IMR-90 (cell line): ENCODE data around the gene GOT2. TPM values are rescaled to one million over a fixed set of nuclear protein-coding genes. Genes with fewer than 3 reads are reported as not detected.

ENCODE experiments used
- ATAC-seq: fragments of 200-7000 bp; cut with Tn5 transposase; 2 replicates; pipeline ENCODE4 v1.9.1; 2020; ENCODE audit warnings: low read depth, mild to moderate bottlenecking, moderate library complexity
- BruUV-seq: library from RNA; stranded (reverse); fragments of 400-500 nt; replicated peaks from 2 replicates; lab custom pipeline; 2021; lab: Mats Ljungman, UMichigan
- CTCF ChIA-PET: fragments of 300-600 bp; formaldehyde crosslinking; extraction: SDS; loops from one replicate; lab custom pipeline; 2021; ENCODE audit warnings: antibody characterized with exemption; lab: Yijun Ruan, JAX
- POLR2A ChIA-PET: fragments of 300-600 bp; sonication (Branson Sonifier 250); formaldehyde crosslinking; loops from one replicate; lab custom pipeline; 2022; ENCODE audit warnings: antibody characterized with exemption; ENCODE audit not compliant: unreplicated experiment; lab: Charles Lee
- DNase-seq: peaks from one replicate; pipeline ENCODE4 v3.0.0; 2013
- H2AFZ ChIP-seq: replicated peaks from 2 replicates; pipeline ENCODE3; 2013; ENCODE audit warnings: low read length, mild to moderate bottlenecking; ENCODE audit not compliant: poor library complexity
- H2AK5ac ChIP-seq: 2 replicates; pipeline ENCODE4 v1.6.1; 2013; ENCODE audit warnings: low read depth, low read length, inconsistent platforms
- H2AK9ac ChIP-seq: replicated peaks from 2 replicates; pipeline ENCODE3; 2013; ENCODE audit warnings: mild to moderate bottlenecking, low read depth, low read length, moderate library complexity; ENCODE audit not compliant: poor library complexity
- H2BK120ac ChIP-seq: 2 replicates; pipeline ENCODE4 v1.6.1; 2013; ENCODE audit warnings: low read depth, low read length, inconsistent platforms
- H2BK15ac ChIP-seq: 3 replicates; pipeline ENCODE4 v1.6.1; 2013; ENCODE audit warnings: low read depth, low read length, inconsistent platforms
- H2BK20ac ChIP-seq: 2 replicates; pipeline ENCODE4 v1.6.1; 2013; ENCODE audit warnings: low read depth, mild to moderate bottlenecking, inconsistent platforms, low read length, moderate library complexity
- H2BK5ac ChIP-seq: 2 replicates; pipeline ENCODE4 v1.6.1; 2013; ENCODE audit warnings: mild to moderate bottlenecking, low read depth, low read length, inconsistent platforms; ENCODE audit not compliant: poor library complexity, severe bottlenecking
- H3K14ac ChIP-seq: replicated peaks from 2 replicates; pipeline ENCODE4 v1.6.1; 2013; ENCODE audit warnings: low read depth, low read length, inconsistent platforms
- H3K18ac ChIP-seq: 2 replicates; pipeline ENCODE4 v1.6.1; 2013; ENCODE audit warnings: low read depth, low read length, control low read depth
- H3K23ac ChIP-seq: 2 replicates; pipeline ENCODE4 v1.6.1; 2013; ENCODE audit warnings: low read depth, low read length, inconsistent platforms
- H3K27ac ChIP-seq: 2 replicates; pipeline ENCODE4 v1.5.1; 2013; ENCODE audit warnings: mild to moderate bottlenecking, control low read depth, low read length; ENCODE audit not compliant: insufficient read depth
- H3K27me3 ChIP-seq: 2 replicates; pipeline ENCODE4 v1.6.1; 2013; ENCODE audit warnings: low read length; ENCODE audit not compliant: control insufficient read depth, insufficient read depth
- H3K36me3 ChIP-seq: 2 replicates; pipeline ENCODE4 v1.6.1; 2013; ENCODE audit warnings: low read length, mixed read lengths; ENCODE audit not compliant: control insufficient read depth, insufficient read depth
- H3K4ac ChIP-seq: 2 replicates; pipeline ENCODE4 v1.6.1; 2013; ENCODE audit warnings: low read depth, low read length, inconsistent platforms
- H3K4me1 ChIP-seq: 2 replicates; pipeline ENCODE4 v1.6.1; 2013; ENCODE audit warnings: low read length, mixed read lengths; ENCODE audit not compliant: control insufficient read depth, insufficient read depth
- H3K4me2 ChIP-seq: 2 replicates; pipeline ENCODE4 v1.6.1; 2013; ENCODE audit warnings: low read depth, mild to moderate bottlenecking, control low read depth, low read length, moderate library complexity
- H3K4me3 ChIP-seq: 2 replicates; pipeline ENCODE4 v1.5.1; 2013; ENCODE audit warnings: low read depth, mild to moderate bottlenecking, control low read depth, low read length, moderate library complexity; ENCODE audit not compliant: insufficient read depth
- H3K56ac ChIP-seq: 2 replicates; pipeline ENCODE4 v1.6.1; 2013; ENCODE audit warnings: low read length, inconsistent platforms; ENCODE audit not compliant: insufficient read depth; ENCODE audit errors: extremely low read depth
- H3K79me1 ChIP-seq, 2 experiments: 2 replicates each; pipeline ENCODE4 v1.6.1; 2013; ENCODE audit warnings: low read length in 2 of 2, inconsistent platforms in 1 of 2, low read depth in 1 of 2
- H3K9ac ChIP-seq: 2 replicates; pipeline ENCODE4 v1.6.1; 2013; ENCODE audit warnings: low read depth, low read length, control low read depth
- H3K9me1 ChIP-seq: 2 replicates; pipeline ENCODE4 v1.6.1; 2013; ENCODE audit warnings: low read length, inconsistent platforms; ENCODE audit not compliant: insufficient read depth
- H3K9me3 ChIP-seq: 2 replicates; pipeline ENCODE4 v1.6.1; 2013; ENCODE audit warnings: low read length; ENCODE audit not compliant: control insufficient read depth, insufficient read depth
- H4K20me1 ChIP-seq: 2 replicates; pipeline ENCODE4 v1.6.1; 2013; ENCODE audit warnings: low read length, inconsistent platforms; ENCODE audit not compliant: insufficient read depth
- H4K5ac ChIP-seq: 2 replicates; pipeline ENCODE4 v1.6.1; 2013; ENCODE audit warnings: mild to moderate bottlenecking, low read depth, low read length, control low read depth
- H4K8ac ChIP-seq, 2 experiments: 2 replicates each; pipeline ENCODE4 v1.6.1; 2013; ENCODE audit warnings: low read depth in 2 of 2, low read length in 2 of 2, control low read depth in 1 of 2, inconsistent platforms in 1 of 2
- H4K91ac ChIP-seq: 2 replicates; pipeline ENCODE4 v1.6.1; 2013; ENCODE audit warnings: low read depth, low read length, inconsistent platforms; ENCODE audit not compliant: insufficient read depth
- CEBPB ChIP-seq: IDR thresholded peaks from 2 replicates; pipeline ENCODE4 v1.6.1; 2012; ENCODE audit warnings: low read depth, low read length, improper control_type of control experiment
- FOS ChIP-seq: fragments of 150-350 bp; IDR thresholded peaks from 2 replicates; pipeline ENCODE4 v1.6.1; 2016; ENCODE audit warnings: low read depth, low read length
- RAD21 ChIP-seq: IDR thresholded peaks from 2 replicates; pipeline ENCODE4 v1.6.1; 2012; ENCODE audit warnings: low read length, improper control_type of control experiment
- RFX5 ChIP-seq: IDR thresholded peaks from 2 replicates; pipeline ENCODE4 v1.8.0; 2012; ENCODE audit warnings: low read depth, mild to moderate bottlenecking, low read length, moderate library complexity
- SMC3 ChIP-seq: fragments of 150-350 bp; IDR thresholded peaks from 2 replicates; pipeline ENCODE4 v1.6.1; 2016; ENCODE audit warnings: low read depth, mild to moderate bottlenecking, antibody characterized with exemption, low read length, moderate library complexity
- USF2 ChIP-seq: fragments of 150-350 bp; IDR thresholded peaks from 2 replicates; pipeline ENCODE4 v1.6.1; 2017; ENCODE audit warnings: mild to moderate bottlenecking, antibody characterized with exemption, low read length, low read depth
- WGBS, 2 experiments: methylation state at CpG; one replicate each; pipeline versions ENCODE4 v1.1.5 to v1.1.7; 2013; ENCODE audit warnings: missing lambda C conversion rate in 2 of 2; ENCODE audit not compliant: insufficient read length in 1 of 2; ENCODE audit errors: extremely low coverage in 2 of 2; 5-methylcytosine and 5-hydroxymethylcytosine counted together
- dilution Hi-C: fragments of 300-500 bp; cut with HindIII; formaldehyde crosslinking; loops from one replicate; pipeline ENCODE4 v1.14.3; 2018; ENCODE audit warnings: low sequenced_read_pairs; ENCODE audit not compliant: unreplicated experiment
- in situ Hi-C: fragments of 300-500 bp; cut with MboI; formaldehyde crosslinking; loops from 3 replicates; pipeline ENCODE4 v1.14.3; 2019; ENCODE audit warnings: low sequenced_read_pairs, inconsistent platforms, mixed read lengths
- intact Hi-C: fragments of 100-400 bp; cut with micrococcal nuclease; formaldehyde crosslinking; loops from 2 replicates; pipeline ENCODE4 v1.10.0; 2022
- polyA plus RNA-seq, 3 experiments: library from polyadenylated mRNA; depleted of rRNA; stranded (reverse); fragments of >200 nt; gene quantifications; 2 replicates each; pipeline ENCODE4 v1.2.3, GENCODE V29; 2012; ENCODE audit warnings: low replicate concordance in 1 of 3
- total RNA-seq: library from RNA; depleted of rRNA; stranded (reverse); fragments of >200 nt; gene quantifications from 2 replicates; pipeline ENCODE4 v1.2.3, GENCODE V29; 2012

The GOT2 gene
- total and polyA plus RNA-seq, 2 of the 4 experiments (the other 2 are of a cell fraction) = 50.2 to 60.2 TPM

GRCh38 chr16:58730724-58731370, 3.3 kb downstream of the GOT2 start:
- in situ Hi-C loops = no loop called here
- H3K9me3 ChIP-seq = no peaks in the 10 kb centered on the region
- H2BK5ac ChIP-seq = no peak overlapping the region
- H3K27ac ChIP-seq = no peak overlapping the region
- no peaks in the 10 kb centered on the region for H3K27me3 ChIP-seq
- peaks cover 18% of the 10 kb centered on the region; the same call in 1 of the 2 replicates for H4K20me1 ChIP-seq
- H2BK20ac ChIP-seq = no peak overlapping the region
- DNase-seq = no peak
- intact Hi-C loops = no loop called here
- ChIA-PET CTCF (interaction anchor here (0.7 kb wide), 1 partner anchor 14 kb away, joined by 3 read pairs; no protein-coding TSS in a partner anchor), POLR2A (no interaction called here)
- no peak for ATAC-seq
- H3K9ac ChIP-seq = no peak overlapping the region
- dilution Hi-C loops = no loop called here
- H3K79me1 ChIP-seq = peaks cover 17 to 50% of the 10 kb centered on the region in 2 experiments; a peak in 3 of 4 replicates
- no peak overlapping the region for H3K4ac ChIP-seq
- 100% methylated on average over 4 of the region's 11 CpGs; no CpG with 5 or more reads in 1 of the 2 experiments for WGBS, 2 experiments
- no peak overlapping the region for H2BK120ac ChIP-seq
- H3K36me3 ChIP-seq = peaks cover 2% of the 10 kb centered on the region; the same call in 1 of the 2 replicates
- no peak overlapping the region for H3K4me3 ChIP-seq
- no peak overlapping the region for H2AFZ ChIP-seq
- peaks cover 3% of the 10 kb centered on the region for H3K4me1 ChIP-seq
- H3K4me2 ChIP-seq = no peak overlapping the region
- H3K56ac ChIP-seq = no peak overlapping the region
- no peak overlapping the region for H2BK15ac ChIP-seq
- no peak overlapping the region for H2AK5ac ChIP-seq
- TF ChIP-seq RFX5 = no peak
- TF ChIP-seq USF2 = no peak
- no peak for TF ChIP-seq FOS
- TF ChIP-seq SMC3 = no peak
- 0 out of 2 replicates have a peak, but pooled peaks have one; percentile 8 for TF ChIP-seq CEBPB
- no peak for TF ChIP-seq RAD21
- no peak overlapping the region for H2AK9ac ChIP-seq
- H4K5ac ChIP-seq = no peak overlapping the region
- no peak overlapping the region for H4K91ac ChIP-seq
- H3K18ac ChIP-seq = no peak overlapping the region
- no TSS peak for BruUV-seq
- peaks cover 5% of the 10 kb centered on the region; the same call in 1 of the 2 replicates for H3K9me1 ChIP-seq
- no peak overlapping the region for H3K23ac ChIP-seq
- no peak overlapping the region for H4K8ac ChIP-seq
- H3K14ac ChIP-seq = no peak overlapping the region
